Activated effector memory CD4-positive, alpha-beta T cell treated with anti-CD3 and anti-CD28 coated beads, Interleukin-2, amount 50 U/mL, for 16 hours (primary cell): ENCODE results near the gene EVC.

Source experiments
- DNase-seq: peaks from one replicate; pipeline ENCODE4 v3.0.0-alpha.2; 2020

EVC gene

DNA sequence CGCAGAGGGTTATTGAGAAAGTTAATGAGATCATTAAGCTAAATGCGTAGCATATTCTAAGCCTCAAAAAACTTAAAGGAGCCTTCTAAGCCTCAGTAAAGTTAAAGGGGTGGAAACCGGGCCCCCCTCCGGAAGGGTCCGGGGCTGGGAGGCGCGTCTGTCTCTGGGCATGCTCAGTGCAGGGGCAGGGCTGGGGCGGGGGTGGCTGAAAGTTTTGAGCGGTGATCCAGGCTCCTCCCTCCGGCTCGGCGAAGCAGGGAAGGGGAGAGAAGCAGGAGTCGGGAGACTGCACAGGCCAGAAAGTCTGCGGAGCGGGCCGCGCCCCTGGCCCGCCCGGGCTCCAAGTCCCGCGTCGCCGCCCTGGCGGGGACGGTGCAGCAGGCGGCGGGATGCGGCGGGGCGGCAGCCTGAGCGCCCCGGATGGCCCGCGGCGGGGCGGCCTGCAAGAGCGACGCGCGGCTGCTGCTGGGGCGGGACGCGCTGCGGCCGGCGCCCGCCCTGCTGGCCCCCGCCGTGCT is at the start of gene EVC:
EVC (plus strand) TSS at position 241 of the 518 bp plus-strand sequence; CDS start at position 421, 180 bp downstream.
- DNase-seq, result peak; percentile 79

GRCh38 chr4:5661237-5661636 is 49.8 kb upstream of the EVC start:
- no peak for DNase-seq

- no peak for DNase-seq
Measured at GRCh38 chr4:5662555-5662954, 48.4 kb upstream of the EVC start.

DNA sequence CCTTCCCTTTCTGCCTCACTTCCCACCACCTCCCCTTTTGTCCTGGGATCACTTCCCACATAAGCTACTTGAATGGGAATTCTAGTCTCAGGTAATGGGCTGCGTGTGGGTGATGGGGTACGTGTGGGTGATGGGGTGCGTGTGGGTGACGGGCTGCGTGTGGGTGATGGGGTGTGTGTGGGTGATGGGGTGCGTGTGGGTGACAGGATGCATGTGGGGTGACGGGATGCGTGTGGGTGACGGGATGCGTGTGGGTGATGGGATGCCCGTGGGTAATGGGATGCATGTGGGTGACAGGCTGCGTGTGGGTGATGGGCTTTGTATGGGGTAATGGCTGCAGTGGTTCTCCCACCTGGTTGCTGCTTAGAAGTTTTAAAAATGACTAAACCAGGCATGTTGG is 46.2 kb upstream of the EVC start:
- DNase-seq, result no peak

DNA sequence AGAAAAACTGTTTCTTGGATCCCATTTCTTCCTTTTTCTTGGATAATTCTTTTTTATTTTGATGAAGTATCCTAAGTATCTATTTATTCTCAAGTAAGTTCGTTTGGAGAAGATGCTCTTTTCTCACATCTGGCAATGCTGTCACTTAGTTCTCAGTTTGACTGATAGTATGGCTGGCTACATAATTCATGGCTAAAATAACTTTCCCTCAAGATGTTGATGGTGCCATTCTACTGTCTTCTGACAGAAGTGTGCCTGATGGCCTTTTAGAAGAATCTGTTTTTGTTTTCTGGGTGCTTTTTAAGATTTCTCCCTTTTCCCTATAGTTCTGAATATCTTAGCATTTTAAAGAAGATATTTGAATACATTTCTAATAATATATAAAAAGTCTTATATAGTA is 44.3 kb upstream of the EVC start:
- no peak for DNase-seq

DNA sequence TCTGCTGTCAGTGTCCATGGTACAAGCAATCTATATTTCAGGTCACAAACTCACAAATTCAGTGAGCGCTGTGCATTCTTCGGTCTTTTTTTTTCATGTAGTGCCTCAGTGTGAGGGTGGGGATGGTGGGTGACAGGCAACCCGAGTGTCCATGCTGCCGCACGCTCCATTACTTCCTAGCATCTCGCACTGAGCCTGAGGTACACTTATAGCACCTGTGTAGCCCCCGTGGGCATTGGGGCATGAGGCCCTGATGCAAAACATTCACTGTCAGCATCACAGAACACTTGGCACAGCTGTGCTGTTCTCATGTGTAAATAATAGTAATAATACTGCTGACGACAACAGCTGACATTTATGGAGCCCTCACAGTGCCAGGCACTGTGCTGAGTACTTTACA is 34.2 kb upstream of the EVC start:
- no peak for DNase-seq

- no peak for DNase-seq
Measured at GRCh38 chr4:5678977-5679376, 32.0 kb upstream of the EVC start.

DNA sequence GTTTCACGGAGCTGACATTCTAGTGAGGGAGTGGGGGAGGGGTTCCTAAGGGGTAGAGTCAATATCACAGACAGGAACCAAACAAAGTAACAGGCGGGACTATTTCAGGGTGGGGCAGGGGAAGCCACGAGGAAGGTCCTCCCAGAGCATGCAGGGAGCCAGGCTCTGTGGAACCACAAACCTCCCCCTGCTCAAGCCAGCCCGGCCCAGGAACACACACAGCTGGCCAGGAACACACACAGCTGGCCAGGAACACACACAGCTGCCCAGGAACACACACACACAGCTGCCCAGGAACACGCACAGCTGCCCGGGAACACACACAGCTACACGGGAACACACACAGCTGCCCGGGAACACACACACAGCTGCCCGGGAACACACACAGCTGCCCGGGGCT is 27.4 kb upstream of the EVC start:
- DNase-seq, result no peak

DNA sequence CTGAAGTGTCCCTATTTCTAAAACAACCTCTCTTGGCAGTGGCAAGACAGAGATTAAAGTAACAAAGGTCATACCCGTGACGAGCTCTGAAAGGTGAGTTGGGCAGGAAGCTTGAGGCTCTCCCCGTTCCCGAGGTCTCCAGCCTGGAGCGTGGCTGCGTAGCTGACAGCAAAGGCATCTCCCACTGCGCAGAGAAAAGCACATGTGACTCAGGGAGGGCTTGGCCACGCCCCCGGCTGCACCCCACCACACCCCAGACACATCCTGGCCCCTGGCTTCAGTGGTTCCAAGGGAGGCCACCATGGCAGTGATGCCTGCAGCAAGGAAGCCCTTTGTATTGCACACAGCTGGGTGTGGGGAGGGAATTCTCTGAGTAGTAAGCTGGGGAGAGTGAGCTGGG is 25.7 kb upstream of the EVC start:
- no peak for DNase-seq

GRCh38 chr4:5686338-5686737 is 24.7 kb upstream of the EVC start:
- DNase-seq, result no peak

DNA sequence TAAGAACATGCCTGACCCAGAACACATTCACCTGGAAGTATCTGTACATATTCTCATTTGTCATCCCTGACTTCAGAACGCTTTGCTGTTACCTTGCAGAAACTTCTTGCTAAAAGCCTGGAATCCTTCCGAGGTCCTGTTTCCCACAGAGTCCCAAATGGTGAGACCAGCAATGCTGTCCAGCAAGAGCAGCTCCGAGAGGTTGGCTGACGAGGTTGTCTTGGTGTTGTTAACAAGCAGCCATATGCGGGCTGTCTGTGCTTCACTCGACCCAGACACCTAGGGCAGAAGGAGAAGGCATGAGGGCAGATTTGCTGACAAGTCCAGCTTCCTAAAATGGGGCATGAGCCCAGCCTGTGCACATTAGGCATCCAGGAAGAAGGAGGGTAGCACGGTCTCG is 21.9 kb upstream of the EVC start:
- no peak for DNase-seq

DNA sequence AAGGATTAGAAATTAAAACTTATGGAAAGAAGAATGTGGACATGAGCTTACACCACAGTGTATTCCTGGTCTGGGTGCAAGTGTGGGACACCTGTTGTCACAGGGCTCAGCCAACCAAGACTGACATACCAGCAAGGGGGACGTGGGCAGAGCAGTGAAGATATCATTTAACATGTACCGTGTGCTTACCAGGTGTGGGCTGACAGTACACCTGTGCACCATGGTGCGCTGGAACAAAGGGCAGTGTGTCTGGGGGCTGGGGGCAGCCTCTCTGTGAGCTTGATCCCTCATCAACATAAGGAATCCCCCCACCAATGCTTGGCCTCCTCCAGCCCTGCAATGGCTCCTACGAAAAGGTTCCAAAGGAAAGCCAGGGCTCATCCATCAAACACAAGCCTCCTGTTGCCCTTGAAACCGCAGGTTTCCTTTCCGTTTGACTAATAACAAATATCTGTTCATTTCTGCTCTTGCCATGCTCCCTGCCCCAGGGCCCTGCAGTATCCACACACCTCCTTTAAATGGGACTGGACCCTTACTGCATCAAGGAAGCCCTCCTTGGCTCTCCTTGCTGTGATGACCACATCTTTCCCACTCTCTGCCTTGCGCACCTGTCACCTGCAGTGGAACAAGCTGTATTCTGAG is 19.4 kb upstream of the EVC start:
- no peak for DNase-seq

- DNase-seq, result no peak
Measured at GRCh38 chr4:5693871-5694270, 17.1 kb upstream of the EVC start.

DNA sequence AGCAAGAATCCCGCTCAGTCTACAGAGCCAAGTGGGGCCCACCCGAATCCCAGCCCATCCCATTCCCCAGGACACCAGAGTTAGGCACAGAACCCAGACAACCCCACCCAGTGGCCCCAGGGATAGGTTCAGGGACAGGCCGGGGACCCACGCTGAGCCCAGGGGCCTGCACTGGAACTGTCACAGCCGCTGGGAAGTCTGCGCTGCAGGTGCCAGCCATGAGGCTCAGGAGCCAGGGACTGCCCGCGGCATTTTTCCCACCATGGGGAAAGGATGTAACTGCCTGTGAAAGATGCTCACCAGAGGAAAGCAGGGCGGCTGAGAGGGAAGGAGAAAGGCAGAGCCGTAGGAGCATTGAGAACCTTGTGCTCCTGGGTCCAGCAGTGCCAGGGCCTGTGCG is 14.7 kb upstream of the EVC start:
- peak; percentile 50 for DNase-seq

GRCh38 chr4:5700459-5700858 is 10.5 kb upstream of the EVC start:
- peak; percentile 47 for DNase-seq

DNA sequence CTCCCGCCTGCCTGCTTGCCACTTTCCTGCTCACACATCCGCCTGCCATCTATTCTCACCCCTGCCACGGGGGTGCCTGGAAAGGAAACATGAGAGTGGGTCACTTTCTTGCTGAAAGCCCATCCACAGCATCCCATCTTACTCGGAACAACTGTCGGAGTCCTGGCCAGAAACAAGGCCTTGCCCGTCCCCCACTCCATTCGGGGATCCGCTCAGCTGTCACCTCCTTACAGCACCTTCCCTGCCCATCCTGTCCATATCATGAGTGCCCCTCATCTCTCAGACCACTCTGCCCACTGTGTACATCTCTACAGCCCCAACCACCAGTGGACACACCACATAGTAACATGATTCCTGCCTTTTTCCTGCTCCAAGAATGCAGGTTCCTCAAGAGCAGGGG is 9.0 kb upstream of the EVC start:
- peak; percentile 47 for DNase-seq

- peak; percentile 57 for DNase-seq
Measured at GRCh38 chr4:5703831-5704230, 7.2 kb upstream of the EVC start.

GRCh38 chr4:5704276-5704675 is 6.7 kb upstream of the EVC start:
- DNase-seq, result peak; percentile 34

GRCh38 chr4:5705647-5706320 is 5.2 kb upstream of the EVC start:
- peak; percentile 37 for DNase-seq

DNA sequence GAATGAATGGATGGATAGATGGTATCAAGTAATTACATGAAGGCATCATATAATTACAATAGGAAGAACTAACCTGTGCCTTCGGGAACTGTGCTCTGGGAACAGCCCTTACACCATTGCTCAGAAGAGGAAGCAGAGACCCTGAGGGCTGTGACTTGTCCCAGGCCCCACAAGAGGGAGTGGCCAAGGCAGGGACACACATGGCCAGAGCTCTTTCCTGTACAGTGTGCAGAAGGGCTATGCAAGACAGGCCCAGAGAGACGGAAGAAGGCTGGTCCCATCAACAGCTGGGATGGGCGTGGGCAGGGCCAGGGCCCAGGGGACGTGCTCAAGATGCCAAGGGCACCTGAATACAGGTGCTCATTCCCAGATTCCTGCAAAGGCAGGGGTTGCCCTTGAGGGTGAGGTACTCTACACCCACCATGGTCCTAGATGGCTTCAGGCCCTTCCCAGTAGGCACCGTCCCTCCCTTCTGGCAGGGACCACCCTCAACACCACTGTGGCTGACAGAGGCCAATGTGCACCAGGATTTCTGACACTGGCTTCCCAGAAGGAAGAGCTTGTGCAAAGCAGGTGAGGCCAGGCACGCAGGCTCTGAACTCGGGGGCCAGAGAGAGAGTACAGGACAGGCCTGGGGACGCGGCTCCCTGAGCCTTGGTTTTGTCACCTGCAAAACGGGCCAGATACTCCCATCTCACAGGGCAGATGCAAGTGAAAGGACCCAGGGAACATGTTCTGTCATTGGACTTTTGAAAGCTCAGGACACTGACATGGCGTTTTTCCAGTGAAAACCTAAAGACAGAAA is 4.3 kb upstream of the EVC start:
- peak; percentile 56 for DNase-seq

DNA sequence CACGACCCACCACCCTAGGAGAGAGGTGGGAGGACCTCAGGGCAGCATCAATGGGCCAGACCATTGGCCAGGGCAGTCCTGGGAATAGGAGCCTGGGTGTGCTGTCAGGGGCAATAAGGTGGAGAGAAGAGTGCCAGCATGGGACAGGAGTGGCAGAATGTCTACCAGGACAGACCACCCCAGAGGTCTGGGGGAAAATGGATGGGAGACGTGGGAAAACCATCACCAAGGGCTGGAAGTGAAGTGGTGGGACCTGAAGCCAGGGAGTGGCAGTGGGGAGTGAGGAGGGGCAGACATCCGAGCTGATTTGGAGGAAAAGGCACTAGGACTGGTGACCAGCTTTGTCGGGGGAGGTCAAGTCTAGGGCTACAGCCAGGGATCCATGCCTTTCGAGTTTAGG is 3.6 kb upstream of the EVC start:
- peak; percentile 43 for DNase-seq

- peak; percentile 66 for DNase-seq
Measured at GRCh38 chr4:5707778-5708448, 3.1 kb upstream of the EVC start.
